HepG2 (cell line): Measurements from ENCODE around the gene TPX2. TPM values are rescaled to one million over a fixed set of nuclear protein-coding genes. Genes with fewer than 3 reads are reported as not detected.

Experiments
- ATF7 ChIP-seq, 2 experiments: fragments of 450-650 bp in 1 of 2; sonication (generic) in 1 of 2; formaldehyde crosslinking in 1 of 2; IDR thresholded peaks; 2 replicates each; pipeline versions ENCODE4 v1.4.0 to v1.6.1; 2016 to 2020; ENCODE audit warnings: antibody characterized with exemption in 1 of 2, mild to moderate bottlenecking in 1 of 2, missing genetic modification reagents in 1 of 2
- DNMT3B ChIP-seq: conservative IDR thresholded peaks from 2 replicates; pipeline ENCODE4 v1.6.1; 2016; ENCODE audit warnings: missing biosample characterization, control low read depth
- HNRNPK ChIP-seq: fragments of 200-400 bp; formaldehyde crosslinking; IDR thresholded peaks from 2 replicates; pipeline ENCODE4 v1.6.1; 2018; ENCODE audit warnings: low read length, low read depth, moderate library complexity, mild to moderate bottlenecking; ENCODE audit not compliant: poor library complexity, severe bottlenecking
- KLF13 ChIP-seq: sonication (generic); formaldehyde crosslinking; IDR thresholded peaks from 2 replicates; pipeline ENCODE4 v1.4.0; 2020; ENCODE audit warnings: mild to moderate bottlenecking, missing genetic modification reagents
- MYC ChIP-seq: sonication (generic); formaldehyde crosslinking; IDR thresholded peaks from 2 replicates; pipeline ENCODE4 v1.9.0; 2021; ENCODE audit warnings: missing genetic modification reagents, borderline replicate concordance
- NFYC ChIP-seq: IDR thresholded peaks from 2 replicates; pipeline ENCODE4 v1.6.1; 2016; ENCODE audit warnings: missing genetic modification reagents, missing compliant biosample characterization
- PHB2 ChIP-seq: fragments of 450-650 bp; IDR thresholded peaks from 2 replicates; pipeline ENCODE4 v1.6.1; 2018; ENCODE audit not compliant: partially characterized antibody
- PHF8 ChIP-seq: sonication (generic); formaldehyde crosslinking; IDR thresholded peaks from 2 replicates; pipeline ENCODE4 v1.5.0; 2020; ENCODE audit warnings: missing genetic modification reagents
- SMAD3 ChIP-seq: sonication (generic); formaldehyde crosslinking; IDR thresholded peaks from 2 replicates; pipeline ENCODE4 v1.4.0; 2020; ENCODE audit warnings: missing genetic modification reagents
- SNRNP70 ChIP-seq: fragments of 200-400 bp; formaldehyde crosslinking; IDR thresholded peaks from 2 replicates; pipeline ENCODE4 v1.6.1; 2017; ENCODE audit warnings: mild to moderate bottlenecking, low read depth, low read length, moderate library complexity
- SRSF1 ChIP-seq: fragments of 200-400 bp; formaldehyde crosslinking; optimal IDR thresholded peaks from 2 replicates; pipeline ENCODE3; 2017; ENCODE audit warnings: mild to moderate bottlenecking, low read depth, low read length, moderate library complexity
- STAT5B ChIP-seq: sonication (generic); formaldehyde crosslinking; IDR thresholded peaks from 2 replicates; pipeline ENCODE4 v1.4.0; 2020; ENCODE audit warnings: missing genetic modification reagents
- ZBTB42 ChIP-seq: sonication (generic); formaldehyde crosslinking; IDR thresholded peaks from 2 replicates; pipeline ENCODE4 v1.5.0; 2020; ENCODE audit warnings: mild to moderate bottlenecking, missing genetic modification reagents
- ZFP90 ChIP-seq: sonication (generic); formaldehyde crosslinking; IDR thresholded peaks from 2 replicates; pipeline ENCODE4 v1.8.0; 2022; ENCODE audit warnings: missing genetic modification reagents, mild to moderate bottlenecking, inconsistent platforms, borderline replicate concordance
- ZNF121 ChIP-seq: sonication (generic); formaldehyde crosslinking; IDR thresholded peaks from 2 replicates; pipeline ENCODE4 v1.5.0; 2020; ENCODE audit warnings: mild to moderate bottlenecking, missing genetic modification reagents
- ZNF230 ChIP-seq: sonication (generic); formaldehyde crosslinking; IDR thresholded peaks from 2 replicates; pipeline ENCODE4 v1.4.0; 2020; ENCODE audit warnings: mild to moderate bottlenecking, missing genetic modification reagents
- ZNF329 ChIP-seq: sonication (generic); formaldehyde crosslinking; IDR thresholded peaks from 2 replicates; pipeline ENCODE4 v1.9.0; 2021; ENCODE audit warnings: low read depth, mild to moderate bottlenecking, missing genetic modification reagents
- ZNF460 ChIP-seq: sonication (generic); formaldehyde crosslinking; IDR thresholded peaks from 2 replicates; pipeline ENCODE4 v1.5.1; 2020; ENCODE audit warnings: missing genetic modification reagents, mild to moderate bottlenecking, borderline replicate concordance
- ZNF468 ChIP-seq: sonication (generic); formaldehyde crosslinking; IDR thresholded peaks from 2 replicates; pipeline ENCODE4 v1.8.0; 2022; ENCODE audit warnings: mild to moderate bottlenecking, moderate library complexity, missing genetic modification reagents
- ZNF678 ChIP-seq: sonication (generic); formaldehyde crosslinking; IDR thresholded peaks from 2 replicates; pipeline ENCODE4 v1.4.0; 2020; ENCODE audit warnings: mild to moderate bottlenecking, missing genetic modification reagents
- ZNF761 ChIP-seq: sonication (generic); formaldehyde crosslinking; conservative IDR thresholded peaks from 2 replicates; pipeline ENCODE4 v1.4.0; 2020; ENCODE audit warnings: mild to moderate bottlenecking, missing genetic modification reagents
- ZNF772 ChIP-seq: sonication (generic); formaldehyde crosslinking; IDR thresholded peaks from 2 replicates; pipeline ENCODE4 v1.5.0; 2020; ENCODE audit warnings: mild to moderate bottlenecking, missing genetic modification reagents
- ZSCAN21 ChIP-seq: sonication (generic); formaldehyde crosslinking; IDR thresholded peaks from 2 replicates; pipeline ENCODE4 v1.8.0; 2022; ENCODE audit warnings: mild to moderate bottlenecking, missing genetic modification reagents, moderate library complexity, borderline replicate concordance
- polyA plus RNA-seq, 8 experiments: library from polyadenylated mRNA; depleted of rRNA in 3 of 8; stranded (reverse) in 7 of 8; unstranded in 1 of 8; fragments of >200 nt; fragmentation: Illumina TruSeq in 4 of 8; extraction: Trizol in 4 of 8; gene quantifications; 2 replicates each; pipeline versions ENCODE4 v1.2.1 to v1.2.3, GENCODE V29; 2011 to 2016; ENCODE audit warnings: low read depth in 4 of 8, missing spikeins in 1 of 8, mixed read lengths in 1 of 8; ENCODE audit not compliant: insufficient read depth in 1 of 8
- total RNA-seq, 5 experiments: library from RNA; depleted of rRNA; stranded (reverse); fragments of >200 nt; fragmentation: Illumina TruSeq; extraction: Trizol; gene quantifications; 2 replicates each; pipeline ENCODE4 v1.2.3, GENCODE V29; 2016; ENCODE audit warnings: low read depth in 1 of 5
- TF ChIP-seq, protein P1 (sequence below): IDR thresholded peaks from 2 replicates; pipeline ENCODE4 v1.6.1; 2016; ENCODE audit warnings: low read depth
- TF ChIP-seq, protein P2 (sequence below): sonication (generic); formaldehyde crosslinking; conservative IDR thresholded peaks from 2 replicates; pipeline ENCODE4 v1.4.0; 2020; ENCODE audit warnings: missing genetic modification reagents
- TF ChIP-seq, protein P3 (sequence below): sonication (generic); formaldehyde crosslinking; IDR thresholded peaks from 2 replicates; pipeline ENCODE4 v1.8.1; 2023; ENCODE audit warnings: mild to moderate bottlenecking, inconsistent platforms, moderate library complexity, missing genetic modification reagents, borderline replicate concordance

Gene TPX2
- total and polyA plus RNA-seq, 2 of the 13 experiments (the other 11 are each of a cell fraction or from before 2014, with no cell fraction given), result 34.3 to 124 TPM

DNA sequence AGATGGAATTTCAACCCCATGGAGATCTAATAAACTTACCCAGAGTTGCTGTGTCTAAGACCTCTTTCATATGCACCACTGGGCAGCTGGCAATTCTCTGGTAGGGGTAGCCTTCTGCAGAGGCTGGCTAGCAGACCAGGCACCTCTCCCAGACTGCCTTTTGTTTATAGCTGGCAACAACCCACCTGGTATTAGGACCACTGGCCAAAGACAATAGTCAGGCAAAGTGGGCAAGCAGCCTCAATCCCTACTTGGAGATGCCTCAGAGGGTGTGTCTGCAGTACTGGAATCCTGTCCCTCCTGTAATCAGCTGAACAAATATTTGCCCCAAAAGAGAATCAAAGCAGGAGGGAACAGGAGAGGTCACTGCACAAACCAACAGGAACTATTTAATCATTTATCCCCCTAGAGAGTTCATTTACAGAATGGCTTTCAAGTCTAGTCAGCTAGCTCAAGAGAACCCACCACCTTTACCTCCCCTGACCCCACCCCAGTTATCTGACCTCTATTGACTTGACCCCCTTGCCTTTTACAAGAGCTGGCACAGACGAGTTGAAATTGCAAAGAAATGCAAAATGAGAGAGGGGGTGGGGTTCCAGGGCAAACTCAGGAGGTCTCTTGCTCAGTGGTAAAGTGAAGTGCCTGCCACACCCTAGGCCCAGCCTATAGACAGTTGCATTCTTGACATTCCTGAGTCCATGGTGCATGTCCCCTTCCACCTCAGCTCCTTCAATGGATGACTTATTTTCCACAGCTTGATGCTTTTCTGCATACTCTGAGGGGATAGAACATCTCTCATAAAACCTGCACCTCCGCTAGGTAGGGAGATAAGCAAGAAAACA, 19.2 kb upstream of the TPX2 start (continued):
- TF ChIP-seq ZNF460 (CRISPR knock-in tag) (0 out of 2 replicates have a peak, but pooled peaks have one; percentile 38), PHF8 (CRISPR knock-in tag) (no peak; the same call in none of the 2 replicates), ZSCAN21 (CRISPR knock-in tag) (peak; percentile 42; the same call in 1 of the 2 replicates), NFYC (CRISPR knock-in tag) (peak; percentile 46), ATF7 (IDR thresholded peaks at IDR 0.05) (no peak), ATF7 (CRISPR knock-in tag; IDR thresholded peaks at IDR 0.05) (no peak; the same call in 1 of the 2 replicates), ZNF772 (CRISPR knock-in tag) (peak; percentile 67), STAT5B (CRISPR knock-in tag) (peak; percentile 82), SRSF1 (no peak), SNRNP70 (no peak), MYC (CRISPR knock-in tag) (peak; percentile 31; the same call in 1 of the 2 replicates), ZNF468 (CRISPR knock-in tag) (no peak), HNRNPK (peak; percentile 71), ZNF329 (CRISPR knock-in tag) (no peak), ZNF121 (CRISPR knock-in tag) (0 out of 2 replicates have a peak, but pooled peaks have one; percentile 46), ZBTB42 (CRISPR knock-in tag) (peak; percentile 84), PHB2 (no peak), DNMT3B (CRISPR knock-in tag) (0 out of 2 replicates have a peak, but pooled peaks have one; percentile 23), SMAD3 (CRISPR knock-in tag) (peak; percentile 95), ZFP90 (CRISPR knock-in tag) (peak; percentile 95), ZNF230 (CRISPR knock-in tag) (no peak; the same call in 1 of the 2 replicates), ZNF761 (CRISPR knock-in tag) (peak; percentile 84), ZNF678 (CRISPR knock-in tag) (no peak), KLF13 (CRISPR knock-in tag) (no peak)
- TF ChIP-seq, protein P1, sequence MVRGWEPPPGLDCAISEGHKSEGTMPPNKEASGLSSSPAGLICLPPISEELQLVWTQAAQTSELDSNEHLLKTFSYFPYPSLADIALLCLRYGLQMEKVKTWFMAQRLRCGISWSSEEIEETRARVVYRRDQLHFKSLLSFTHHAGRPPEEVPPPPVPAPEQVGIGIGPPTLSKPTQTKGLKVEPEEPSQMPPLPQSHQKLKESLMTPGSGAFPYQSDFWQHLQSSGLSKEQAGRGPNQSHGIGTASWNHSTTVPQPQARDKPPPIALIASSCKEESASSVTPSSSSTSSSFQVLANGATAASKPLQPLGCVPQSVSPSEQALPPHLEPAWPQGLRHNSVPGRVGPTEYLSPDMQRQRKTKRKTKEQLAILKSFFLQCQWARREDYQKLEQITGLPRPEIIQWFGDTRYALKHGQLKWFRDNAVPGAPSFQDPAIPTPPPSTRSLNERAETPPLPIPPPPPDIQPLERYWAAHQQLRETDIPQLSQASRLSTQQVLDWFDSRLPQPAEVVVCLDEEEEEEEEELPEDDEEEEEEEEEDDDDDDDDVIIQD (CRISPR knock-in tag), result peak; percentile 44; the same call in 1 of the 2 replicates
- TF ChIP-seq, protein P2, sequence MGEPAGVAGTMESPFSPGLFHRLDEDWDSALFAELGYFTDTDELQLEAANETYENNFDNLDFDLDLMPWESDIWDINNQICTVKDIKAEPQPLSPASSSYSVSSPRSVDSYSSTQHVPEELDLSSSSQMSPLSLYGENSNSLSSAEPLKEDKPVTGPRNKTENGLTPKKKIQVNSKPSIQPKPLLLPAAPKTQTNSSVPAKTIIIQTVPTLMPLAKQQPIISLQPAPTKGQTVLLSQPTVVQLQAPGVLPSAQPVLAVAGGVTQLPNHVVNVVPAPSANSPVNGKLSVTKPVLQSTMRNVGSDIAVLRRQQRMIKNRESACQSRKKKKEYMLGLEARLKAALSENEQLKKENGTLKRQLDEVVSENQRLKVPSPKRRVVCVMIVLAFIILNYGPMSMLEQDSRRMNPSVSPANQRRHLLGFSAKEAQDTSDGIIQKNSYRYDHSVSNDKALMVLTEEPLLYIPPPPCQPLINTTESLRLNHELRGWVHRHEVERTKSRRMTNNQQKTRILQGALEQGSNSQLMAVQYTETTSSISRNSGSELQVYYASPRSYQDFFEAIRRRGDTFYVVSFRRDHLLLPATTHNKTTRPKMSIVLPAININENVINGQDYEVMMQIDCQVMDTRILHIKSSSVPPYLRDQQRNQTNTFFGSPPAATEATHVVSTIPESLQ (CRISPR knock-in tag), result no peak
- TF ChIP-seq, protein P3, sequence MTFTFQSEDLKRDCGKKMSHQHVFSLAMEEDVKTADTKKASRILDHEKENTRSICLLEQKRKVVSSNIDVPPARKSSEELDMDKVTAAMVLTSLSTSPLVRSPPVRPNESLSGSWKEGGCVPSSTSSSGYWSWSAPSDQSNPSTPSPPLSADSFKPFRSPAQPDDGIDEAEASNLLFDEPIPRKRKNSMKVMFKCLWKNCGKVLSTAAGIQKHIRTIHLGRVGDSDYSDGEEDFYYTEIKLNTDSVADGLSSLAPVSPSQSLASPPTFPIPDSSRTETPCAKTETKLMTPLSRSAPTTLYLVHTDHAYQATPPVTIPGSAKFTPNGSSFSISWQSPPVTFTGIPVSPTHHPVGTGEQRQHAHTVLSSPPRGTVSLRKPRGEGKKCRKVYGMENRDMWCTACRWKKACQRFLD (CRISPR knock-in tag), result 0 out of 2 replicates have a peak, but pooled peaks have one; percentile 35
